PC-9 (cell line): ENCODE results near the gene KLRG1.

Experiments
- EZH2 ChIP-seq: fragments of 200-600 bp; sonication (generic); IDR thresholded peaks from 2 replicates; pipeline ENCODE4 v1.8.0; 2017; ENCODE audit warnings: antibody characterized with exemption, low read depth
- TF ChIP-seq, protein P1 (sequence below): fragments of 200-600 bp; sonication (generic); conservative IDR thresholded peaks from 2 replicates; pipeline ENCODE4 v1.6.1; 2017; ENCODE audit warnings: mixed run types, antibody characterized with exemption, mild to moderate bottlenecking, moderate library complexity

DNA sequence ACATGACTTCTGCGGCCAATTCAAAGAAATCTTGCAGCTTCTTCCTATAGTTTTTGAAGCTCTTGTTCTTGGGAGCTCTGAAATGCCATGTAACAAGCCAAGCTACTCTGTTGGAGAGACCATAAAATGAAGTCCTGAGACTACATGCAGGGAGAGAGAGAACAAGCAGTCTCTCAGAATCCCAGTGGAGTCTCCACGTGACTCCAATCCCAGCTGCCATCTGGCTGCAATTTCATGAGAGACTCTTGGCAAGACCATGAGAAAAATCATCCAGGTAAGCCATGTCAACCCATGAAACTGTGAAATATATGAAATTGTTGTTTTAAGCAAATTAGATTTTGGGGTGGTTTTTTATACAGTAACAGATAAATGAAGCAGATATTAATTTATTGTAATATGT is 54.4 kb downstream of the KLRG1 start:
- TF ChIP-seq, protein P1, sequence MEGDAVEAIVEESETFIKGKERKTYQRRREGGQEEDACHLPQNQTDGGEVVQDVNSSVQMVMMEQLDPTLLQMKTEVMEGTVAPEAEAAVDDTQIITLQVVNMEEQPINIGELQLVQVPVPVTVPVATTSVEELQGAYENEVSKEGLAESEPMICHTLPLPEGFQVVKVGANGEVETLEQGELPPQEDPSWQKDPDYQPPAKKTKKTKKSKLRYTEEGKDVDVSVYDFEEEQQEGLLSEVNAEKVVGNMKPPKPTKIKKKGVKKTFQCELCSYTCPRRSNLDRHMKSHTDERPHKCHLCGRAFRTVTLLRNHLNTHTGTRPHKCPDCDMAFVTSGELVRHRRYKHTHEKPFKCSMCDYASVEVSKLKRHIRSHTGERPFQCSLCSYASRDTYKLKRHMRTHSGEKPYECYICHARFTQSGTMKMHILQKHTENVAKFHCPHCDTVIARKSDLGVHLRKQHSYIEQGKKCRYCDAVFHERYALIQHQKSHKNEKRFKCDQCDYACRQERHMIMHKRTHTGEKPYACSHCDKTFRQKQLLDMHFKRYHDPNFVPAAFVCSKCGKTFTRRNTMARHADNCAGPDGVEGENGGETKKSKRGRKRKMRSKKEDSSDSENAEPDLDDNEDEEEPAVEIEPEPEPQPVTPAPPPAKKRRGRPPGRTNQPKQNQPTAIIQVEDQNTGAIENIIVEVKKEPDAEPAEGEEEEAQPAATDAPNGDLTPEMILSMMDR = no peak
- TF ChIP-seq EZH2 = no peak
